ENCODE measurements around the gene OCIAD2. TPM values are rescaled to one million over a fixed set of nuclear protein-coding genes. Genes with fewer than 3 reads are reported as not detected.

Gene OCIAD2
- total RNA-seq, 1 experiment from 2014 or later = 64.0 TPM

DNA sequence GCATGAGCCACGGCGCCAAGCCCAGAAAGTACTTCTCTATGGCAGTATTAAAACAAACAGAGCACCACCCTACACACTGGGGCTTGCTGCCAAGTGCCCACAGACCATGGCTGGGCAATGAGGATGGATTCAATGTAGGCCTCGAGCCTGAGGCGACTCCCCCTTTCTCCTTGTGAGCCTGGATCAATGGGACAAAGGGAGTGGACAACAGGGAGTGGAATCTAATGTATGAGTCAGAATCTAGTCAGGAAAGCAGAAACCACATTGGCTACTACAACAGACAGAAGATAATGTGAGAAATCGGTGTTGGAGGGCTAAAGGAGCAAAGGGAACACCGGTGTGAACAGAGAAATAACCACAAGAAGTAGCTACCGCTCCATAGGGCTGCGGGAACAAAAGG, 37.7 kb upstream of the OCIAD2 start:
- peak overlapping the region; percentile 45 for H3K9ac ChIP-seq (ENCODE audit: low read length)
- H4K20me1 ChIP-seq (ENCODE audit: insufficient read depth) = no peaks in the 10 kb centered on the region
- CTCF ChIA-PET = interaction anchor here (0.5 to 2.9 kb wide), 16 partner anchors 9 to 384 kb away, joined by 3 to 23 read pairs (median 4); partner anchors contain the start of gene OCIAD2
- peaks cover 12 to 27% of the 10 kb centered on the region in 2 experiments for H3K4me1 ChIP-seq (ENCODE audit: control insufficient read depth in 1 of 2, insufficient read depth in 2 of 2, low read length in 2 of 2)
- ATAC-seq = peak; percentile 82
- peak; percentile 30; the same call in 1 of the 2 replicates for TF ChIP-seq JUND (IDR thresholded peaks at IDR 0.05)
- TF ChIP-seq CBX3 (IDR thresholded peaks at IDR 0.05; ENCODE audit: low read depth) = peak; percentile 57; the same call in 1 of the 2 replicates
- TF ChIP-seq, protein P1, sequence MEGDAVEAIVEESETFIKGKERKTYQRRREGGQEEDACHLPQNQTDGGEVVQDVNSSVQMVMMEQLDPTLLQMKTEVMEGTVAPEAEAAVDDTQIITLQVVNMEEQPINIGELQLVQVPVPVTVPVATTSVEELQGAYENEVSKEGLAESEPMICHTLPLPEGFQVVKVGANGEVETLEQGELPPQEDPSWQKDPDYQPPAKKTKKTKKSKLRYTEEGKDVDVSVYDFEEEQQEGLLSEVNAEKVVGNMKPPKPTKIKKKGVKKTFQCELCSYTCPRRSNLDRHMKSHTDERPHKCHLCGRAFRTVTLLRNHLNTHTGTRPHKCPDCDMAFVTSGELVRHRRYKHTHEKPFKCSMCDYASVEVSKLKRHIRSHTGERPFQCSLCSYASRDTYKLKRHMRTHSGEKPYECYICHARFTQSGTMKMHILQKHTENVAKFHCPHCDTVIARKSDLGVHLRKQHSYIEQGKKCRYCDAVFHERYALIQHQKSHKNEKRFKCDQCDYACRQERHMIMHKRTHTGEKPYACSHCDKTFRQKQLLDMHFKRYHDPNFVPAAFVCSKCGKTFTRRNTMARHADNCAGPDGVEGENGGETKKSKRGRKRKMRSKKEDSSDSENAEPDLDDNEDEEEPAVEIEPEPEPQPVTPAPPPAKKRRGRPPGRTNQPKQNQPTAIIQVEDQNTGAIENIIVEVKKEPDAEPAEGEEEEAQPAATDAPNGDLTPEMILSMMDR (IDR thresholded peaks at IDR 0.05 in 2 of 3, conservative IDR thresholded peaks at IDR 0.05 in 1 of 3; ENCODE audit: borderline replicate concordance in 1 of 3, insufficient read depth in 1 of 3, low read depth in 2 of 3, low read length in 2 of 3) = no peak
- no peak for TF ChIP-seq EGR1 (IDR thresholded peaks at IDR 0.05; ENCODE audit: low read depth)
- TF ChIP-seq SIN3A (IDR thresholded peaks at IDR 0.05; ENCODE audit: low read depth) = no peak
- no peak for TF ChIP-seq ZFX (IDR thresholded peaks at IDR 0.05)
- TF ChIP-seq CEBPB (IDR thresholded peaks at IDR 0.05; ENCODE audit: low read depth) = no peak
- TF ChIP-seq RAD21 (IDR thresholded peaks at IDR 0.05; ENCODE audit: low read depth) = no peak
- TF ChIP-seq, protein P2, sequence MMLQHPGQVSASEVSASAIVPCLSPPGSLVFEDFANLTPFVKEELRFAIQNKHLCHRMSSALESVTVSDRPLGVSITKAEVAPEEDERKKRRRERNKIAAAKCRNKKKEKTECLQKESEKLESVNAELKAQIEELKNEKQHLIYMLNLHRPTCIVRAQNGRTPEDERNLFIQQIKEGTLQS (IDR thresholded peaks at IDR 0.05) = no peak
- TF ChIP-seq, protein P3, sequence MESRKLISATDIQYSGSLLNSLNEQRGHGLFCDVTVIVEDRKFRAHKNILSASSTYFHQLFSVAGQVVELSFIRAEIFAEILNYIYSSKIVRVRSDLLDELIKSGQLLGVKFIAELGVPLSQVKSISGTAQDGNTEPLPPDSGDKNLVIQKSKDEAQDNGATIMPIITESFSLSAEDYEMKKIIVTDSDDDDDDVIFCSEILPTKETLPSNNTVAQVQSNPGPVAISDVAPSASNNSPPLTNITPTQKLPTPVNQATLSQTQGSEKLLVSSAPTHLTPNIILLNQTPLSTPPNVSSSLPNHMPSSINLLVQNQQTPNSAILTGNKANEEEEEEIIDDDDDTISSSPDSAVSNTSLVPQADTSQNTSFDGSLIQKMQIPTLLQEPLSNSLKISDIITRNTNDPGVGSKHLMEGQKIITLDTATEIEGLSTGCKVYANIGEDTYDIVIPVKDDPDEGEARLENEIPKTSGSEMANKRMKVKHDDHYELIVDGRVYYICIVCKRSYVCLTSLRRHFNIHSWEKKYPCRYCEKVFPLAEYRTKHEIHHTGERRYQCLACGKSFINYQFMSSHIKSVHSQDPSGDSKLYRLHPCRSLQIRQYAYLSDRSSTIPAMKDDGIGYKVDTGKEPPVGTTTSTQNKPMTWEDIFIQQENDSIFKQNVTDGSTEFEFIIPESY (IDR thresholded peaks at IDR 0.05; ENCODE audit: extremely low read depth, insufficient replicate concordance, low read length) = no peak
- TF ChIP-seq FOSL1 (IDR thresholded peaks at IDR 0.05; ENCODE audit: low read depth) = peak; percentile 63
- TF ChIP-seq EZH2phosphoT487 (IDR thresholded peaks at IDR 0.05; ENCODE audit: borderline replicate concordance) = no peak
- 0 out of 2 replicates have a peak, but pooled peaks have one; percentile 32 for TF ChIP-seq SP1 (IDR thresholded peaks at IDR 0.05; ENCODE audit: low read depth)
- H3K9me3 ChIP-seq (ENCODE audit: control insufficient read depth in 1 of 2, insufficient read depth in 1 of 2, low read depth in 1 of 2, low read length in 2 of 2) = no peaks in the 10 kb centered on the region
- no peaks in the 10 kb centered on the region for H3K36me3 ChIP-seq (ENCODE audit: control insufficient read depth in 1 of 2, insufficient read depth in 2 of 2, low read length in 2 of 2)
- POLR2A ChIA-PET = interaction anchor here (0.9 to 1.8 kb wide), 3 partner anchors 13 to 38 kb away, joined by 3 to 6 read pairs (median 4); partner anchors contain the start of gene OCIAD2
- no peaks in the 10 kb centered on the region for H3K9me2 ChIP-seq (ENCODE audit: insufficient read depth)
- no peaks in the 10 kb centered on the region for H3K27me3 ChIP-seq (ENCODE audit: insufficient read depth, low read length)
- H3K27ac ChIP-seq (ENCODE audit: low read depth, low read length) = peak overlapping the region; percentile 58
- RAD21 ChIA-PET (ENCODE audit: low non-redundant PET in 1 of 2, low total read pairs in 2 of 2, uncharacterized antibody in 2 of 2, unreplicated experiment in 2 of 2) = no interaction called here
- peak overlapping the region; percentile 60 for H3K4me2 ChIP-seq (ENCODE audit: low read length)
- peak overlapping the region in 1 of 2 experiments; percentile 24; a peak in 1 of 4 replicates for H3K4me3 ChIP-seq (replicated peaks in 1 of 2; ENCODE audit: low read depth in 1 of 2, low read length in 2 of 2)
- peak overlapping the region; percentile 94 for H2AFZ ChIP-seq (ENCODE audit: low read depth, low read length, poor library complexity, severe bottlenecking)
- BruUV-seq (replicated peaks) = no TSS peak
- peak; percentile 83 for DNase-seq (ENCODE audit: low read depth, low spot score)
- intact Hi-C loops (cut with micrococcal nuclease) = loop anchor here (1.0 to 5.0 kb wide), 2 partner anchors 10 to 112 kb away; partner anchors contain the start of gene OCIAD1
- no peaks in the 10 kb centered on the region for H3K79me2 ChIP-seq (ENCODE audit: insufficient read depth, low read length)
